ENCODE results near the gene DDX3X.
A peak's percentile ranks its signal among the peaks of the same experiment; 100 is the strongest.
"Not testable (repeated sequence)": the region's sequence is repeated elsewhere in the genome, so short reads cannot be mapped to it uniquely, and the experiment has no call there.

DDX3X gene

DNA sequence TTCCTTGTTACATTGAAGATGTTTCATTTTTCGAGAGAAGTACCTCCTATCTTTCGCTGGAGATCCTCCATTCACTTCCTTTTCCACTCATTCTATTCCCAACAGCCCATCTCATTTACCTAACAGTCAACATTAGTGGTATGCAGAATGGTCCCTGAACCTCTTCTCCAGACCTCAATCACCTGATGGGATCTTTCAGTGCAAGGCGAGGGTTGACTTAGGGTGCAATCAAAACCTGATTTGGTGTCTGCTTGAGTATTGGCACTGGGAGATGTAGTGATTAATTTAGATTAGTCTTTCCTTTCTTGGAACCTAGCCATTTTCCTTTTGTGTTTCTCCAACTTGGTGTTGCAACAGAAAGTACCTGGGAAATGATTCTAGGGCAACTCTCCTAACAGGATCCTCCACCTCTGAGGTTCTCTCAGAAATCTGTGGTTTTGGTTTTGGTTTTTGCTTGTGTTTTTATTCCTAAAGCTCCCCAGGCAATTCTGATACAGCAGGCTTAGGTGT, 18.4 kb downstream of the DDX3X start:
- Histone ChIP-seq H3K4ac (ENCODE audit: low read depth in 1 of 2, low read length in 2 of 2) (no peak overlapping the region), H3K9me3 (ENCODE audit: control insufficient read depth, low read length) (no peaks in the 10 kb centered on the region), H2AFZ (ENCODE audit: low read depth, low read length) (no peak overlapping the region), H3K27me3 (ENCODE audit: control insufficient read depth in 1 of 2, insufficient read depth in 1 of 2, low read length in 2 of 2) (no peaks in the 10 kb centered on the region), H3K18ac (ENCODE audit: low read depth in 1 of 2, low read length in 2 of 2) (no peak overlapping the region), H3K23ac (ENCODE audit: low read length in 2 of 2) (no peak overlapping the region), H4K8ac (ENCODE audit: low read length) (no peak overlapping the region), H3K4me2 (ENCODE audit: low read length, poor library complexity, severe bottlenecking) (no peak overlapping the region), H2BK5ac (ENCODE audit: low read depth, low read length, poor library complexity, severe bottlenecking) (no peak overlapping the region), H2AK5ac (ENCODE audit: low read length, severe bottlenecking) (no peak overlapping the region), H3K14ac (ENCODE audit: low read length in 2 of 2) (no peak overlapping the region), H3K4me3 (ENCODE audit: insufficient read depth in 1 of 2, low read depth in 1 of 2, low read length in 2 of 2) (no peak overlapping the region), H3K79me1 (replicated peaks; ENCODE audit: low read length, poor library complexity, severe bottlenecking) (no peaks in the 10 kb centered on the region), H4K91ac (ENCODE audit: low read length) (no peak overlapping the region), H3K27ac (ENCODE audit: low read length, poor library complexity, severe bottlenecking) (no peak overlapping the region), H2BK15ac (ENCODE audit: low read depth, poor library complexity, severe bottlenecking) (no peak overlapping the region), H2BK120ac (ENCODE audit: low read depth, low read length) (no peak overlapping the region), H3K9ac (ENCODE audit: low read length) (no peak overlapping the region), H3K4me1 (ENCODE audit: control insufficient read depth, insufficient read depth, low read depth, low read length) (peaks cover 1% of the 10 kb centered on the region), H2BK12ac (ENCODE audit: low read length in 2 of 2) (no peak overlapping the region), H3K36me3 (ENCODE audit: control insufficient read depth in 1 of 2, insufficient read depth in 2 of 2, low read depth in 1 of 2, low read length in 2 of 2) (peaks cover 0 to 38% of the 10 kb centered on the region in 2 experiments)
- peak; percentile 31 for DNase-seq
- 100% methylated on average over 2 of the region's 3 CpGs for WGBS

DNA sequence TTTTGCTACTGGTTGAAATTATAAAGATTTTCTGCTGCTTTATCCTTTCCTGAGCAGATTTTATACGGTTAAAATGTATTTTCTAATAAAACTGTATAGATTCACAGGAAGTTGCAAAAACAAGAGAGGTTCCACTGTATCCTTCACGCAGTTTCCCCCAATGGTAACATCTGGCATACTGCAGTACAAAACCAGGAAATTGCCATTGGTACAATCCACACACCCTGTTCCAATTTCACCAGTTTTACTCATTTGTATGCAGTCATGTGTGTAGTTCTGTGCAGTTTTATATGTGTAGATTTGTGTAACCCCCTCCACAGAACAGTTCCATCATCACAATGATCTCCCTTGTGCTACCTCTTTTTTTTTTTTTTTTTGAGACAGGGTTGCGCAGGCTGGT, 20.0 kb downstream of the DDX3X start:
- no peaks in the 10 kb centered on the region for H3K27me3 ChIP-seq (ENCODE audit: control insufficient read depth in 1 of 2, insufficient read depth in 1 of 2, low read length in 2 of 2)
- no peak overlapping the region for H3K27ac ChIP-seq (ENCODE audit: low read length, poor library complexity, severe bottlenecking)
- no peak overlapping the region for H3K18ac ChIP-seq (ENCODE audit: low read depth in 1 of 2, low read length in 2 of 2)
- no peak overlapping the region for H3K4me2 ChIP-seq (ENCODE audit: low read length, poor library complexity, severe bottlenecking)
- H4K8ac ChIP-seq (ENCODE audit: low read length) = no peak overlapping the region
- no peak overlapping the region for H4K91ac ChIP-seq (ENCODE audit: low read length)
- no peak overlapping the region for H3K14ac ChIP-seq (ENCODE audit: low read length in 2 of 2)
- peaks cover 1% of the 10 kb centered on the region for H3K4me1 ChIP-seq (ENCODE audit: control insufficient read depth, insufficient read depth, low read depth, low read length)
- H2AK5ac ChIP-seq (ENCODE audit: low read length, severe bottlenecking) = no peak overlapping the region
- H3K4ac ChIP-seq (ENCODE audit: low read depth in 1 of 2, low read length in 2 of 2) = no peak overlapping the region
- H2BK120ac ChIP-seq (ENCODE audit: low read depth, low read length) = no peak overlapping the region
- H3K4me3 ChIP-seq (ENCODE audit: insufficient read depth in 1 of 2, low read depth in 1 of 2, low read length in 2 of 2) = no peak overlapping the region
- no peak overlapping the region for H3K23ac ChIP-seq (ENCODE audit: low read length in 2 of 2)
- no peaks in the 10 kb centered on the region for H3K79me1 ChIP-seq (replicated peaks; ENCODE audit: low read length, poor library complexity, severe bottlenecking)
- no CpG with 5 or more reads among the region's 3 CpGs for WGBS
- no peak overlapping the region for H2BK15ac ChIP-seq (ENCODE audit: low read depth, poor library complexity, severe bottlenecking)
- H3K9ac ChIP-seq (ENCODE audit: low read length) = no peak overlapping the region
- H3K36me3 ChIP-seq (ENCODE audit: control insufficient read depth in 1 of 2, insufficient read depth in 2 of 2, low read depth in 1 of 2, low read length in 2 of 2) = peaks cover 0 to 22% of the 10 kb centered on the region in 2 experiments
- H2BK5ac ChIP-seq (ENCODE audit: low read depth, low read length, poor library complexity, severe bottlenecking) = no peak overlapping the region
- no peaks in the 10 kb centered on the region for H3K9me3 ChIP-seq (ENCODE audit: control insufficient read depth, low read length)
- no peak for DNase-seq
- no peak overlapping the region for H2AFZ ChIP-seq (ENCODE audit: low read depth, low read length)
- no peak overlapping the region for H2BK12ac ChIP-seq (ENCODE audit: low read length in 2 of 2)

DNA sequence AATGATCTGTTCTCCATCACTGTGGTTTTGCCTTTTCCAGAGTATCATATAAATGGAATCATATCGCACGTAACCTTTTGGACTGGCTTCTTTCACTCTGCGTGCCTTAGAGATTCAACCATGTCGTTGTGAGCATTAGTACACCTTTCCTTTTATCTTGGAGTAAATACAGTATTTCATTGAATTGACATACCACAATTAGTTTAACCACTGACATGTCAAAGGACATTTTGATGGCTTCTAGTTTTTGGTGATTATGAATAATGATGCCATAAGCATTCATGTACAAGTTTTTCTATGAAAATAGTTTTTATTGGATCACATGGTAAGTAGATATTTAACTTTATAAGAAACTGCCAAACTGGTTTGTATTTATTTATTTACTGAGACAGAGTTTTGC, 35.2 kb downstream of the DDX3X start:
- no CpG with 5 or more reads among the region's 4 CpGs for WGBS
- Histone ChIP-seq H2BK5ac (ENCODE audit: low read depth, low read length, poor library complexity, severe bottlenecking) (no peak overlapping the region), H3K18ac (ENCODE audit: low read depth in 1 of 2, low read length in 2 of 2) (no peak overlapping the region), H3K4me3 (ENCODE audit: insufficient read depth in 1 of 2, low read depth in 1 of 2, low read length in 2 of 2) (no peak overlapping the region), H2BK120ac (ENCODE audit: low read depth, low read length) (no peak overlapping the region), H3K4me1 (ENCODE audit: control insufficient read depth, insufficient read depth, low read depth, low read length) (no peaks in the 10 kb centered on the region), H2BK12ac (ENCODE audit: low read length in 2 of 2) (no peak overlapping the region), H2AK5ac (ENCODE audit: low read length, severe bottlenecking) (no peak overlapping the region), H4K91ac (ENCODE audit: low read length) (no peak overlapping the region), H3K9me3 (ENCODE audit: control insufficient read depth, low read length) (peaks cover 4% of the 10 kb centered on the region), H4K8ac (ENCODE audit: low read length) (no peak overlapping the region), H2AFZ (ENCODE audit: low read depth, low read length) (no peak overlapping the region), H3K4me2 (ENCODE audit: low read length, poor library complexity, severe bottlenecking) (no peak overlapping the region), H3K4ac (ENCODE audit: low read depth in 1 of 2, low read length in 2 of 2) (no peak overlapping the region), H3K36me3 (ENCODE audit: control insufficient read depth in 1 of 2, insufficient read depth in 2 of 2, low read depth in 1 of 2, low read length in 2 of 2) (no peaks in the 10 kb centered on the region), H3K79me1 (replicated peaks; ENCODE audit: low read length, poor library complexity, severe bottlenecking) (no peaks in the 10 kb centered on the region), H3K27me3 (ENCODE audit: control insufficient read depth in 1 of 2, insufficient read depth in 1 of 2, low read length in 2 of 2) (peaks cover 0 to 1% of the 10 kb centered on the region in 2 experiments), H3K23ac (ENCODE audit: low read length in 2 of 2) (no peak overlapping the region), H3K27ac (ENCODE audit: low read length, poor library complexity, severe bottlenecking) (no peak overlapping the region), H3K14ac (ENCODE audit: low read length in 2 of 2) (no peak overlapping the region), H3K9ac (ENCODE audit: low read length) (no peak overlapping the region), H2BK15ac (ENCODE audit: low read depth, poor library complexity, severe bottlenecking) (no peak overlapping the region)
- no peak for DNase-seq

DNA sequence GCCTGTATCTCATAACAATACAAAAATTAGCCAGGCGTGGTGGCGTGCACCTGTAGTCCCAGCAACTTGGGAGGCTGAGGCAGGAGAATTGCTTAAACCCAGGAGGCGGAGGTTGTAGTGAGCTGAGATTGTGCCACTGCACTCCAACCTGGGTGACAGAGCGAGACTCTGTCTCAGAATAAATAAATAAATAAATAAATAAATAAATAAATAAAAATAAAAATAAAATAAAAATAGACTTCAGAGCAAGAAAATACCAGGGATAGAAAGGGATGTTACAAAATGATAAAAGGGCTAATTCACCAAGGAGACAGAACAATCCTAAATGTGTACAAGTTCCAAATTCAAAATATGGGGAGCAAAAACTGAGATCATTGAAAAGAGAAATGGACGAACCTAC, 37.6 kb downstream of the DDX3X start:
- H3K9me3 ChIP-seq (ENCODE audit: control insufficient read depth, low read length); H2AK5ac ChIP-seq (ENCODE audit: low read length, severe bottlenecking); H2BK12ac ChIP-seq (ENCODE audit: low read length in 2 of 2); H3K9ac ChIP-seq (ENCODE audit: low read length); H2BK5ac ChIP-seq (ENCODE audit: low read depth, low read length, poor library complexity, severe bottlenecking); H3K27ac ChIP-seq (ENCODE audit: low read length, poor library complexity, severe bottlenecking); H2AFZ ChIP-seq (ENCODE audit: low read depth, low read length); H2BK120ac ChIP-seq (ENCODE audit: low read depth, low read length); H3K4me2 ChIP-seq (ENCODE audit: low read length, poor library complexity, severe bottlenecking); H3K36me3 ChIP-seq (ENCODE audit: control insufficient read depth in 1 of 2, insufficient read depth in 2 of 2, low read depth in 1 of 2, low read length in 2 of 2); H3K27me3 ChIP-seq (ENCODE audit: control insufficient read depth in 1 of 2, insufficient read depth in 1 of 2, low read length in 2 of 2); DNase-seq; H3K4me3 ChIP-seq (ENCODE audit: insufficient read depth in 1 of 2, low read depth in 1 of 2, low read length in 2 of 2); H3K4ac ChIP-seq (ENCODE audit: low read depth in 1 of 2, low read length in 2 of 2); H3K23ac ChIP-seq (ENCODE audit: low read length in 2 of 2); H2BK15ac ChIP-seq (ENCODE audit: low read depth, poor library complexity, severe bottlenecking); H3K18ac ChIP-seq (ENCODE audit: low read depth in 1 of 2, low read length in 2 of 2); H4K91ac ChIP-seq (ENCODE audit: low read length); H3K14ac ChIP-seq (ENCODE audit: low read length in 2 of 2); H3K79me1 ChIP-seq (replicated peaks; ENCODE audit: low read length, poor library complexity, severe bottlenecking); H3K4me1 ChIP-seq (ENCODE audit: control insufficient read depth, insufficient read depth, low read depth, low read length); H4K8ac ChIP-seq (ENCODE audit: low read length): not testable (repeated sequence)
- no CpG with 5 or more reads among the region's 5 CpGs for whole genome bisulfite sequencing
